Measurements from ENCODE around the gene IL10.
"Not testable (repeated sequence)": the region's sequence is repeated elsewhere in the genome, so short reads cannot be mapped to it uniquely, and the experiment has no call there.

IL10 gene

GRCh38 chr1:206792939-206793607 is 20.8 kb upstream of the IL10 start:
- DNase-seq, result no peak

GRCh38 chr1:206790502-206791250 is 18.4 kb upstream of the IL10 start:
- DNase-seq, result no peak

- no peak for DNase-seq
Observed at GRCh38 chr1:206788487-206789050, 16.3 kb upstream of the IL10 start.

- DNase-seq, result no peak
Observed at GRCh38 chr1:206787891-206788290, 15.6 kb upstream of the IL10 start.

GRCh38 chr1:206786212-206786886 is 14.1 kb upstream of the IL10 start:
- DNase-seq, result no peak

- no peak for DNase-seq
Observed at GRCh38 chr1:206785182-206785765, 13.0 kb upstream of the IL10 start.

GRCh38 chr1:206784471-206784903 is 12.2 kb upstream of the IL10 start:
- no peak for DNase-seq

- no peak for DNase-seq
Observed at GRCh38 chr1:206783506-206783905, 11.2 kb upstream of the IL10 start.

- no peak for DNase-seq
Observed at GRCh38 chr1:206782448-206782847, 10.2 kb upstream of the IL10 start.

- no peak for DNase-seq
Observed at GRCh38 chr1:206779638-206780037, 7.3 kb upstream of the IL10 start.

GRCh38 chr1:206778911-206779310 is 6.6 kb upstream of the IL10 start:
- DNase-seq, result not testable (repeated sequence)

- DNase-seq, result no peak
Observed at GRCh38 chr1:206778031-206778430, 5.7 kb upstream of the IL10 start.

GRCh38 chr1:206776229-206776628 is 3.9 kb upstream of the IL10 start:
- no peak for DNase-seq

- DNase-seq, result no peak
Observed at GRCh38 chr1:206774093-206774492, 1.8 kb upstream of the IL10 start.

GRCh38 chr1:206771338-206771692 is 979 bp downstream of the IL10 start:
- no peak for DNase-seq

- no peak for DNase-seq
Observed at GRCh38 chr1:206770531-206771337, 1.6 kb downstream of the IL10 start, which contains the start of gene IL19. IL19 (plus strand) TSS chr1:206770773; CDS start chr1:206836663, 65,890 bp downstream.

- DNase-seq, result no peak
Observed at GRCh38 chr1:206769304-206769731, 3.0 kb downstream of the IL10 start.

- DNase-seq, result no peak
Observed at GRCh38 chr1:206768472-206769303, 3.6 kb downstream of the IL10 start.

- DNase-seq, result no peak
Observed at GRCh38 chr1:206766251-206766856, 5.9 kb downstream of the IL10 start.

GRCh38 chr1:206765771-206766170 is 6.5 kb downstream of the IL10 start:
- not testable (repeated sequence) for DNase-seq

Data from NCI-H1048 (cell line).